Astrocyte (in vitro differentiated cells and primary cell): ENCODE results near the gene THUMPD1. TPM values are rescaled to one million over a fixed set of nuclear protein-coding genes. Genes with fewer than 3 reads are reported as not detected.
"Not testable (repeated sequence)": the region's sequence is repeated elsewhere in the genome, so short reads cannot be mapped to it uniquely, and the experiment has no call there.

Experiments
- DNase-seq: peaks from one replicate; pipeline ENCODE4 v3.0.0-alpha.2; 2010; ENCODE audit warnings: low read depth
- FAIRE-seq: peaks from 2 replicates; lab custom pipeline; 2011; peaks lifted over from hg19 to GRCh38; lab: Jason Lieb, UNC
- H2AFZ ChIP-seq: 2 replicates; pipeline ENCODE4 v1.6.0; 2012; ENCODE audit warnings: low read depth, low read length, inconsistent platforms
- H3K27ac ChIP-seq: 2 replicates; pipeline ENCODE4 v1.5.1; 2011; ENCODE audit warnings: low read depth, low read length, inconsistent platforms
- H3K27me3 ChIP-seq: 2 replicates; pipeline ENCODE4 v1.6.0; 2011; ENCODE audit warnings: low read length, inconsistent platforms; ENCODE audit not compliant: insufficient read depth
- H3K36me3 ChIP-seq: 2 replicates; pipeline ENCODE4 v1.5.1; 2011; ENCODE audit warnings: low read length, inconsistent platforms; ENCODE audit not compliant: insufficient read depth
- H3K4me1 ChIP-seq: 2 replicates; pipeline ENCODE4 v1.5.1; 2011; ENCODE audit warnings: low read length, inconsistent platforms; ENCODE audit not compliant: insufficient read depth
- H3K4me2 ChIP-seq: 2 replicates; pipeline ENCODE4 v1.6.0; 2012; ENCODE audit warnings: low read length, inconsistent platforms
- H3K4me3 ChIP-seq: 2 replicates; pipeline ENCODE4 v1.5.1; 2011; ENCODE audit warnings: low read depth, mild to moderate bottlenecking, low read length, inconsistent platforms; ENCODE audit not compliant: insufficient read depth
- H3K79me2 ChIP-seq: 2 replicates; pipeline ENCODE4 v1.6.0; 2012; ENCODE audit warnings: mild to moderate bottlenecking, low read length, inconsistent platforms; ENCODE audit not compliant: insufficient read depth
- H3K9ac ChIP-seq: 2 replicates; pipeline ENCODE4 v1.6.0; 2012; ENCODE audit warnings: mild to moderate bottlenecking, low read length, inconsistent platforms
- H3K9me3 ChIP-seq: 2 replicates; pipeline ENCODE4 v1.5.1; 2012; ENCODE audit warnings: low read depth, mild to moderate bottlenecking, low read length, inconsistent platforms; ENCODE audit not compliant: insufficient read depth
- H4K20me1 ChIP-seq: 2 replicates; pipeline ENCODE4 v1.6.0; 2012; ENCODE audit warnings: low read length, inconsistent platforms; ENCODE audit not compliant: insufficient read depth
- H3K27ac Mint-ChIP-seq: one replicate; pipeline ENCODE4 v1.8.0; 2021; ENCODE audit warnings: mild to moderate bottlenecking, mixed read lengths; ENCODE audit not compliant: unreplicated experiment
- H3K27me3 Mint-ChIP-seq: one replicate; pipeline ENCODE4 v1.8.0; 2021; ENCODE audit warnings: low read depth, mixed read lengths; ENCODE audit not compliant: unreplicated experiment
- H3K36me3 Mint-ChIP-seq: one replicate; pipeline ENCODE4 v1.8.0; 2021; ENCODE audit warnings: low read depth, mixed read lengths; ENCODE audit not compliant: unreplicated experiment
- H3K4me1 Mint-ChIP-seq: one replicate; pipeline ENCODE4 v1.8.0; 2021; ENCODE audit warnings: low read depth, mixed read lengths; ENCODE audit not compliant: unreplicated experiment
- H3K4me3 Mint-ChIP-seq: one replicate; pipeline ENCODE4 v1.8.0; 2021; ENCODE audit warnings: mild to moderate bottlenecking, moderate library complexity, mixed read lengths; ENCODE audit not compliant: unreplicated experiment
- H3K9me3 Mint-ChIP-seq: one replicate; pipeline ENCODE4 v1.8.0; 2021; ENCODE audit warnings: mild to moderate bottlenecking, mixed read lengths; ENCODE audit not compliant: unreplicated experiment
- CTCF ChIP-seq: IDR thresholded peaks from 2 replicates; pipeline ENCODE4 v1.5.1; 2011; ENCODE audit warnings: low read depth, mild to moderate bottlenecking, inconsistent platforms, low read length, moderate library complexity; ENCODE audit not compliant: insufficient read depth
- EZH2 ChIP-seq: IDR thresholded peaks from 2 replicates; pipeline ENCODE4 v1.6.1; 2012; ENCODE audit warnings: mild to moderate bottlenecking, low read length, inconsistent platforms; ENCODE audit not compliant: insufficient read depth
- total RNA-seq: library from RNA; stranded (reverse); gene quantifications from 2 replicates; pipeline ENCODE4 v1.2.1, GENCODE V29; 2021

The THUMPD1 gene
- total RNA-seq, 1 donor from 2014 or later, result 28.6 TPM

- no peak overlapping the region for H3K4me2 ChIP-seq
- Mint-ChIP-seq H3K27me3 (peaks cover 9% of the 10 kb centered on the region), H3K4me1 (no peaks in the 10 kb centered on the region), H3K27ac (no peak overlapping the region), H3K4me3 (no peak overlapping the region), H3K9me3 (peaks cover 2% of the 10 kb centered on the region), H3K36me3 (no peaks in the 10 kb centered on the region)
- H4K20me1 ChIP-seq, result no peaks in the 10 kb centered on the region
- H3K79me2 ChIP-seq, result no peaks in the 10 kb centered on the region
- H3K36me3 ChIP-seq, result no peaks in the 10 kb centered on the region
- H3K4me1 ChIP-seq, result no peaks in the 10 kb centered on the region
- no peaks in the 10 kb centered on the region for H3K27me3 ChIP-seq
- no peak for FAIRE-seq
- no peak overlapping the region for H3K4me3 ChIP-seq
- no peak for TF ChIP-seq CTCF
- no peak for TF ChIP-seq EZH2
- no peak overlapping the region for H2AFZ ChIP-seq
- no peak overlapping the region for H3K27ac ChIP-seq
- H3K9me3 ChIP-seq, result no peaks in the 10 kb centered on the region
- no peak for DNase-seq
- H3K9ac ChIP-seq, result no peak overlapping the region
Observed at GRCh38 chr16:20695024-20695423, 46.6 kb downstream of the THUMPD1 start.

GRCh38 chr16:20694096-20694495, 47.5 kb downstream of the THUMPD1 start:
- H3K9ac ChIP-seq, H3K27me3 ChIP-seq, H3K79me2 ChIP-seq, H3K4me3 Mint-ChIP-seq, H3K9me3 Mint-ChIP-seq, DNase-seq, FAIRE-seq, H3K36me3 ChIP-seq, H3K27ac Mint-ChIP-seq, H3K4me3 ChIP-seq, H3K36me3 Mint-ChIP-seq, H2AFZ ChIP-seq, H3K4me1 Mint-ChIP-seq, H4K20me1 ChIP-seq, H3K27ac ChIP-seq, H3K9me3 ChIP-seq, H3K4me1 ChIP-seq, H3K4me2 ChIP-seq, H3K27me3 Mint-ChIP-seq: not testable (repeated sequence)

GRCh38 chr16:20689668-20690067, 52.0 kb downstream of the THUMPD1 start:
- DNase-seq, result no peak
- no peak overlapping the region for H3K27ac Mint-ChIP-seq
- no peak overlapping the region for H3K4me3 Mint-ChIP-seq
- TF ChIP-seq EZH2, result no peak
- no peak for TF ChIP-seq CTCF
- H3K9me3 Mint-ChIP-seq, result no peaks in the 10 kb centered on the region
- H3K27me3 Mint-ChIP-seq, result peaks cover 2% of the 10 kb centered on the region
- Histone ChIP-seq H3K4me2 (no peak overlapping the region), H3K9me3 (no peaks in the 10 kb centered on the region), H2AFZ (no peak overlapping the region), H3K4me3 (no peak overlapping the region), H3K9ac (no peak overlapping the region), H3K27ac (no peak overlapping the region), H3K27me3 (no peaks in the 10 kb centered on the region), H4K20me1 (no peaks in the 10 kb centered on the region), H3K79me2 (no peaks in the 10 kb centered on the region), H3K4me1 (no peaks in the 10 kb centered on the region), H3K36me3 (no peaks in the 10 kb centered on the region)
- no peak for FAIRE-seq
- H3K4me1 Mint-ChIP-seq, result no peaks in the 10 kb centered on the region
- no peaks in the 10 kb centered on the region for H3K36me3 Mint-ChIP-seq
